ENCODE measurements around the gene PCBP3.

DNA sequence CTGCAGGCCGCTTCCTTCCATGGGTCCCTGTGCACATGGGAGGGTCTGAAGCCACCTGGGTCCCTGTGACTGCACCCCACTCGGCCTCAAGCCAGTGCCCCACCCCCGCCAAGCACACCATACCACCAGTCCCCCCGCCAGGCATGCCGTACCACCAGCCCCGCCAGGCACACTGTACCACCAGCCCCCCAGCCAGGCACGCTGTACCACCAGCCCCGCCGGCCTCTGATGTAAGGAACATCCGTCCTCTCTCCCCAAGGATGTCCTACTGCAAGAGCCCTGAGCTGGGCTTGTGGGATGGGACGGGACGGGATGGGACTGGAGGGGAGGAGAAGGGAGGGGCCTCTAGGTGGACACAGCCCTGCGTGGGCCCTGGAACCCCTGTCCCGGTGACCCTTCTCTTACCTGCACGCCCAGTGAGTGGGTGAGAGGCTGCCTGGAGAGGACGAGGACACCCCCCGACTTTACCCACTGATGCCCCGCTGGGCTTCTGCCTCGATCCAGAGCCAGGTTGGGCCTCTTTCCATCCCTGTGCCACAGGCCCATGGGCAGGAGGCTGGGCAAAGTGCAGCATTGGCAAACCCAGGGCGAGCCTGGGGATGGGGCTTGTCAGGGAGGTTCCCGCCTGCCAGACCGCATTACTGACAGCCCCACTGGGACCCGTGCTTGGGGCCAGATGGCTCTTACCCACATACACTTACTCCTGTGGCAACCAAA, 297.3 kb downstream of the PCBP3 start:
- TF ChIP-seq, protein P1, sequence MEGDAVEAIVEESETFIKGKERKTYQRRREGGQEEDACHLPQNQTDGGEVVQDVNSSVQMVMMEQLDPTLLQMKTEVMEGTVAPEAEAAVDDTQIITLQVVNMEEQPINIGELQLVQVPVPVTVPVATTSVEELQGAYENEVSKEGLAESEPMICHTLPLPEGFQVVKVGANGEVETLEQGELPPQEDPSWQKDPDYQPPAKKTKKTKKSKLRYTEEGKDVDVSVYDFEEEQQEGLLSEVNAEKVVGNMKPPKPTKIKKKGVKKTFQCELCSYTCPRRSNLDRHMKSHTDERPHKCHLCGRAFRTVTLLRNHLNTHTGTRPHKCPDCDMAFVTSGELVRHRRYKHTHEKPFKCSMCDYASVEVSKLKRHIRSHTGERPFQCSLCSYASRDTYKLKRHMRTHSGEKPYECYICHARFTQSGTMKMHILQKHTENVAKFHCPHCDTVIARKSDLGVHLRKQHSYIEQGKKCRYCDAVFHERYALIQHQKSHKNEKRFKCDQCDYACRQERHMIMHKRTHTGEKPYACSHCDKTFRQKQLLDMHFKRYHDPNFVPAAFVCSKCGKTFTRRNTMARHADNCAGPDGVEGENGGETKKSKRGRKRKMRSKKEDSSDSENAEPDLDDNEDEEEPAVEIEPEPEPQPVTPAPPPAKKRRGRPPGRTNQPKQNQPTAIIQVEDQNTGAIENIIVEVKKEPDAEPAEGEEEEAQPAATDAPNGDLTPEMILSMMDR (conservative IDR thresholded peaks at IDR 0.05) = no peak
- TF ChIP-seq EZH2 (IDR thresholded peaks at IDR 0.05; ENCODE audit: low read depth) = no peak
